ENCODE data around the gene BNIP5. TPM values are rescaled to one million over a fixed set of nuclear protein-coding genes. Genes with fewer than 3 reads are reported as not detected.

Gene BNIP5
- total RNA-seq, 3 donors from 2014 or later: 8.1 to 17.4 (median 12.6) TPM

GRCh38 chr6:36306375-36306774 lies 30.3 kb downstream of the BNIP5 start:
- no peak for TF ChIP-seq CTCF (IDR thresholded peaks at IDR 0.05)
- peaks cover 7% of the 10 kb centered on the region for H3K4me1 ChIP-seq (ENCODE audit: low read depth)
- intact Hi-C loops (cut with DNase I, micrococcal nuclease): loop anchor here in 1 of 2 donors (10.0 kb wide), 1 partner anchor 58 kb away; no protein-coding TSS in a partner anchor
- H3K4me3 ChIP-seq: no peak overlapping the region
- no peaks in the 10 kb centered on the region for H3K36me3 ChIP-seq (ENCODE audit: low read depth)
- H3K9me3 ChIP-seq: no peaks in the 10 kb centered on the region
- ATAC-seq (no peak), DNase-seq (no peak)

- Histone ChIP-seq H3K4me3 (no peak overlapping the region), H3K36me3 (ENCODE audit: low read depth) (no peaks in the 10 kb centered on the region), H3K4me1 (ENCODE audit: low read depth) (peaks cover 7% of the 10 kb centered on the region), H3K9me3 (no peaks in the 10 kb centered on the region)
- ATAC-seq (no peak), DNase-seq (no peak)
- TF ChIP-seq CTCF (IDR thresholded peaks at IDR 0.05): no peak
- intact Hi-C loops (cut with DNase I, micrococcal nuclease): loop anchor here in 1 of 2 donors (10.0 kb wide), 1 partner anchor 59 kb away; no protein-coding TSS in a partner anchor
Observed at GRCh38 chr6:36305885-36306284, 30.8 kb downstream of the BNIP5 start.

GRCh38 chr6:36302227-36302976 lies 34.3 kb downstream of the BNIP5 start:
- no peak overlapping the region for H3K4me3 ChIP-seq
- peaks cover 3% of the 10 kb centered on the region for H3K4me1 ChIP-seq (ENCODE audit: low read depth)
- H3K9me3 ChIP-seq: no peaks in the 10 kb centered on the region
- H3K36me3 ChIP-seq (ENCODE audit: low read depth): no peaks in the 10 kb centered on the region
- peak; percentile 84 for TF ChIP-seq CTCF (IDR thresholded peaks at IDR 0.05)
- DNase-seq (peak in 2 of 3 donors; percentile 78 to 100), ATAC-seq (peak; percentile 100)
- intact Hi-C loops (cut with DNase I, micrococcal nuclease): loop anchor here (5.0 to 10.0 kb wide), 2 partner anchors 60 to 62 kb away; no protein-coding TSS in a partner anchor

- Histone ChIP-seq H3K36me3 (ENCODE audit: low read depth) (no peaks in the 10 kb centered on the region), H3K9me3 (no peaks in the 10 kb centered on the region), H3K4me3 (no peak overlapping the region), H3K4me1 (ENCODE audit: low read depth) (peaks cover 3% of the 10 kb centered on the region)
- TF ChIP-seq CTCF (IDR thresholded peaks at IDR 0.05): no peak
- peak; percentile 8 for ATAC-seq
- no peak for DNase-seq
- intact Hi-C loops (cut with DNase I, micrococcal nuclease): loop anchor here (5.0 to 10.0 kb wide), 2 partner anchors 61 to 63 kb away; no protein-coding TSS in a partner anchor
Observed at GRCh38 chr6:36301781-36302180, 34.9 kb downstream of the BNIP5 start.

- H3K36me3 ChIP-seq (ENCODE audit: low read depth): no peaks in the 10 kb centered on the region
Observed at GRCh38 chr6:36301085-36301658, 35.5 kb downstream of the BNIP5 start.

More at GRCh38 chr6:36301085-36301658, 35.5 kb downstream of the BNIP5 start:
- H3K9me3 ChIP-seq: no peaks in the 10 kb centered on the region
- peaks cover 3% of the 10 kb centered on the region for H3K4me1 ChIP-seq (ENCODE audit: low read depth)
- H3K4me3 ChIP-seq: no peak overlapping the region
- ATAC-seq (no peak), DNase-seq (no peak)
- no peak for TF ChIP-seq CTCF (IDR thresholded peaks at IDR 0.05)
- intact Hi-C loops (cut with DNase I, micrococcal nuclease): loop anchor here (5.0 to 10.0 kb wide), 2 partner anchors 61 to 64 kb away; no protein-coding TSS in a partner anchor
